ENCODE results near the gene TSGA10IP. TPM values are rescaled to one million over a fixed set of nuclear protein-coding genes. Genes with fewer than 3 reads are reported as not detected.

The TSGA10IP gene
- not detected in 2 replicates for total RNA-seq

GRCh38 chr11:65945430-65945911, at the start of gene TSGA10IP:
TSGA10IP (plus strand) TSS chr11:65945480; CDS start chr11:65945676, 196 bp downstream.

GRCh38 chr11:65900125-65900898, 45.0 kb upstream of the TSGA10IP start, which contains the start of gene FOSL1:
FOSL1 (minus strand) TSS chr11:65900388; CDS start chr11:65900339, 49 bp downstream.

GRCh38 chr11:65918211-65919140, 26.8 kb upstream of the TSGA10IP start, which contains the start of gene C11orf68:
C11orf68 (minus strand) TSS chr11:65919062; CDS start chr11:65919031, 31 bp downstream.

DNA sequence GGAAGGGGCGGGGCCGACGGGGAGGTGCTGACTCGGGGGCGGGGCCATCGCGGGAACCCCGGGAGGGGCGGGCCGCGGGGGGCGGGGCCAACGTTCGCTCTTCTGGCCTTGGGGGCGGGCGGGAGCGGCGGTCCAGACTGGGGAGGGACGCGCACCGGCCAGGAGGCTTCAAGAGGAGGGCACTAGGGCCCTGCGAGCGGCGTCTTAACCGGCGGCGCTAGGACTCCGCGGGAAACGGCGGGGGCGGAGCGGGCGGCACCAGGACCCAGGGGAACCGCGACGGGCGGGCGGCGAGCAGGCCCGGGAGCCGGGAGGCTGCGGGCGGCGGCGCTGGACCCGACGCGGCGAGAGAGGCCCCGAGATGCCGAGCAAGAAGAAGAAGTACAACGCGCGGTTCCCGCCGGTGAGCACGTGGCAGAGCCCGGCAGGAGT, 26.1 kb upstream of the TSGA10IP start, which contains the start of gene DRAP1:
Gene DRAP1 (plus strand): TSS at position 286 of the 432 bp plus-strand sequence. CDS start 76 bp downstream, at position 362.

GRCh38 chr11:65961267-65962140, 16.2 kb downstream of the TSGA10IP start, which contains the start of gene SART1:
SART1 (plus strand) TSS chr11:65961734; CDS start chr11:65961781, 47 bp downstream.

GRCh38 chr11:66001942-66002647, 56.8 kb downstream of the TSGA10IP start, which contains the start of the genes BANF1 and EIF1AD:
BANF1 (plus strand) TSS chr11:66002503; CDS start chr11:66003251, 748 bp downstream.
EIF1AD (minus strand) TSS chr11:66002157; CDS start chr11:66000389, 1,768 bp downstream.

Other genes with a start within 250 kb of the TSGA10IP start
- gene KAT5, start 233.2 kb upstream of the TSGA10IP start, total RNA-seq, result 27.1 and 34.3 TPM in 2 replicates
- 81.2 and 103 TPM in 2 replicates for gene RNASEH2C, start 224.7 kb upstream of the TSGA10IP start, total RNA-seq
- gene AP5B1, start 164.5 kb upstream of the TSGA10IP start, total RNA-seq, result 6.2 and 8.9 TPM in 2 replicates
- not detected in 2 replicates for gene OVOL1, start 158.4 kb upstream of the TSGA10IP start, total RNA-seq
- gene SNX32, start 111.5 kb upstream of the TSGA10IP start, total RNA-seq, result 0.58 and 1.1 TPM in 2 replicates
- 1,937 and 2,041 TPM in 2 replicates for gene CFL1, start 87.3 kb upstream of the TSGA10IP start, total RNA-seq
- 30.7 and 40.1 TPM in 2 replicates for gene MUS81, start 85.0 kb upstream of the TSGA10IP start, total RNA-seq
- 140 and 198 TPM in 2 replicates for gene EFEMP2, start 72.7 kb upstream of the TSGA10IP start, total RNA-seq
- gene CTSW, start 65.6 kb upstream of the TSGA10IP start, total RNA-seq, result 0.71 TPM in 1 of 2 replicates, not detected in the other
- gene FIBP, start 57.0 kb upstream of the TSGA10IP start, total RNA-seq, result 170 and 250 TPM in 2 replicates
- 117 and 142 TPM in 2 replicates for gene CCDC85B, start 54.8 kb upstream of the TSGA10IP start, total RNA-seq
- gene FOSL1, start 45.1 kb upstream of the TSGA10IP start, total RNA-seq, result 31.4 and 37.2 TPM in 2 replicates
- 13.5 and 24.5 TPM in 2 replicates for gene C11orf68, start 26.4 kb upstream of the TSGA10IP start, total RNA-seq
- 405 and 416 TPM in 2 replicates for gene DRAP1, start 26.1 kb upstream of the TSGA10IP start, total RNA-seq
- 27.4 and 31.2 TPM in 2 replicates for gene SART1, start 16.3 kb downstream of the TSGA10IP start, total RNA-seq
- gene EIF1AD, start 56.7 kb downstream of the TSGA10IP start, total RNA-seq, result 26.8 and 39.3 TPM in 2 replicates
- 111 and 138 TPM in 2 replicates for gene BANF1, start 57.0 kb downstream of the TSGA10IP start, total RNA-seq
- gene CST6, start 66.5 kb downstream of the TSGA10IP start, total RNA-seq, result not detected in 2 replicates
- 0.35 and 0.58 TPM in 2 replicates for gene CATSPER1, start 81.0 kb downstream of the TSGA10IP start, total RNA-seq
- gene GAL3ST3, start 103.7 kb downstream of the TSGA10IP start, total RNA-seq, result not detected in 2 replicates
- 182 and 206 TPM in 2 replicates for gene SF3B2, start 106.9 kb downstream of the TSGA10IP start, total RNA-seq
- gene PACS1, start 124.8 kb downstream of the TSGA10IP start, total RNA-seq, result 20.8 and 22.9 TPM in 2 replicates